NCI-H748 treated with DMSO at 0.1 percent for 48 hours (cell line): ENCODE measurements around the gene CCT6B.
A peak's percentile ranks its signal among the peaks of the same experiment; 100 is the strongest.
"Not testable (repeated sequence)": the region's sequence is repeated elsewhere in the genome, so short reads cannot be mapped to it uniquely, and the experiment has no call there.

ENCODE experiments used
- DNase-seq: peaks from one replicate; lab custom pipeline; 2025; lab: John Stamatoyannopoulos, UW

Gene CCT6B

GRCh38 chr17:34980681-34981537, 19.6 kb upstream of the CCT6B start:
- peak; percentile 43 for DNase-seq

- peak; percentile 83 for DNase-seq
These were observed 19.1 kb upstream of the CCT6B start, which contains the start of gene LIG3 for GRCh38 chr17:34980353-34980680. TSS of gene LIG3 (plus strand) at chr17:34980512. CDS start at chr17:34983006, 2,494 bp downstream.

GRCh38 chr17:34979650-34980352, 18.5 kb upstream of the CCT6B start:
- DNase-seq, result no peak

GRCh38 chr17:34979153-34979552, 17.9 kb upstream of the CCT6B start:
- no peak for DNase-seq

- no peak for DNase-seq
These were observed 13.8 kb upstream of the CCT6B start for GRCh38 chr17:34974794-34975785.

GRCh38 chr17:34974179-34974578, 12.9 kb upstream of the CCT6B start:
- DNase-seq, result no peak

GRCh38 chr17:34958438-34958837, 2.8 kb downstream of the CCT6B start:
- no peak for DNase-seq

GRCh38 chr17:34950780-34951179, 10.5 kb downstream of the CCT6B start:
- not testable (repeated sequence) for DNase-seq

GRCh38 chr17:34930283-34930682, 31.0 kb downstream of the CCT6B start:
- no peak for DNase-seq

GRCh38 chr17:34926661-34927060, 34.6 kb downstream of the CCT6B start:
- DNase-seq, result no peak

- no peak for DNase-seq
These were observed 40.6 kb downstream of the CCT6B start for GRCh38 chr17:34920676-34921075.

GRCh38 chr17:34917381-34917780, 43.9 kb downstream of the CCT6B start:
- no peak for DNase-seq

GRCh38 chr17:34916120-34916519, 45.1 kb downstream of the CCT6B start:
- DNase-seq, result no peak

- no peak for DNase-seq
These were observed 48.3 kb downstream of the CCT6B start for GRCh38 chr17:34913001-34913400.

GRCh38 chr17:34909040-34909439, 52.2 kb downstream of the CCT6B start:
- DNase-seq, result no peak

- no peak for DNase-seq
These were observed 58.3 kb downstream of the CCT6B start for GRCh38 chr17:34902831-34903547.

- no peak for DNase-seq
These were observed 61.5 kb downstream of the CCT6B start for GRCh38 chr17:34899643-34900291.

- no peak for DNase-seq
These were observed 65.9 kb downstream of the CCT6B start for GRCh38 chr17:34895383-34895782.

- DNase-seq, result no peak
These were observed 66.3 kb downstream of the CCT6B start for GRCh38 chr17:34894964-34895363.

- DNase-seq, result no peak
These were observed 68.6 kb downstream of the CCT6B start for GRCh38 chr17:34892461-34893249.
